ENCODE data around the gene ACTA1. TPM values are rescaled to one million over a fixed set of nuclear protein-coding genes. Genes with fewer than 3 reads are reported as not detected.

The ACTA1 gene
- 0.09 to 0.46 TPM (median 0.14 TPM) in 3 of 5 replicates, not detected in the others for total RNA-seq (2022; extraction: Qiagen RNA extraction; ENCODE audit: low read depth)

DNA sequence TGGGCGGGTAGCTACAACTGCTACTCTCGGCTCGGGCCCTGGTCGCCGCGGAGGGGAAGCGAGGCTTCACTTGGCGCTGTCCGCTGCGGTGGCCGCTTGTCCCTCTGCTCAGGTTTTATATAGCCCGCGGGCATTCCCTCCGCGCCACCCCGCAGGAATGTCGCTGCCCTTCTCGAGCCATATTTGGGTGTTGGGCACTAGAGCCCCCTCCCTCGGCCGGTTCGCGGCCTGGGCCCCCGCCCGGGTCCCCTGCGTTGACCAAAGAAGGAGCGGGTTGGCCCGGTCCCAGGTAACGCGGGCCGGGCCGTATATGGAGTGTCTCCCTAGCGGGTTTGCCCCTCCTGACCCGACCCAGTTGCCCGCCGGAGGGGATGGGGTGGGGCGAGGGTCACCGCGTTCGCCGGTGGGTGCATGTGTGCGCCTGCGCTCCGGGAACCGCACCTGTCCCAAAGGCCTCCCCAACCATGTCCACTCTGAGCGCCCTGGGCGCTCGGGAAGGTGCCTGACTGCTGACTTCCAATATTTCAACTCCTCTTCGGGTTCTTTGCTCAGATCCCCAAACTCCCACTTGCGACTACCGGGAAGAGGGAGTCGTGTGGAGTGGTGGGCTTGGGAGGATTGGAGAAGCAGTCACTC, at the start of gene ACTA1:
TSS of gene ACTA1 (minus strand) at position 90 of the 636 bp plus-strand sequence. CDS start 979 bp downstream, outside the sequence.

Other genes with a start within 250 kb of the ACTA1 start
- gene RAB4A, start 163.0 kb downstream of the ACTA1 start, total RNA-seq (2022; extraction: Qiagen RNA extraction; ENCODE audit: low read depth): 39.0 to 52.3 TPM (median 49.7 TPM) in 5 replicates
- 3.5 to 7.4 TPM (median 6.0 TPM) in 5 replicates for gene CCSAP, start 91.0 kb downstream of the ACTA1 start, total RNA-seq (2022; extraction: Qiagen RNA extraction; ENCODE audit: low read depth)
- 17.3 to 27.2 TPM (median 23.2 TPM) in 5 replicates for gene NUP133, start 74.2 kb upstream of the ACTA1 start, total RNA-seq (2022; extraction: Qiagen RNA extraction; ENCODE audit: low read depth)
- gene ABCB10, start 124.6 kb upstream of the ACTA1 start, total RNA-seq (2022; extraction: Qiagen RNA extraction; ENCODE audit: low read depth): 14.4 to 21.0 TPM (median 18.5 TPM) in 5 replicates
- 18.2 to 24.9 TPM (median 20.8 TPM) in 5 replicates for gene TAF5L, start 192.0 kb upstream of the ACTA1 start, total RNA-seq (2022; extraction: Qiagen RNA extraction; ENCODE audit: low read depth)
- 11.5 to 15.7 TPM (median 13.4 TPM) in 5 replicates for gene URB2, start 192.2 kb upstream of the ACTA1 start, total RNA-seq (2022; extraction: Qiagen RNA extraction; ENCODE audit: low read depth)

All from A549 treated with ZK216348 at 1 μM for 4 hours (cell line).